ENCODE results near the gene ANKRD61.
A peak's percentile ranks its signal among the peaks of the same experiment; 100 is the strongest.

The ANKRD61 gene

DNA sequence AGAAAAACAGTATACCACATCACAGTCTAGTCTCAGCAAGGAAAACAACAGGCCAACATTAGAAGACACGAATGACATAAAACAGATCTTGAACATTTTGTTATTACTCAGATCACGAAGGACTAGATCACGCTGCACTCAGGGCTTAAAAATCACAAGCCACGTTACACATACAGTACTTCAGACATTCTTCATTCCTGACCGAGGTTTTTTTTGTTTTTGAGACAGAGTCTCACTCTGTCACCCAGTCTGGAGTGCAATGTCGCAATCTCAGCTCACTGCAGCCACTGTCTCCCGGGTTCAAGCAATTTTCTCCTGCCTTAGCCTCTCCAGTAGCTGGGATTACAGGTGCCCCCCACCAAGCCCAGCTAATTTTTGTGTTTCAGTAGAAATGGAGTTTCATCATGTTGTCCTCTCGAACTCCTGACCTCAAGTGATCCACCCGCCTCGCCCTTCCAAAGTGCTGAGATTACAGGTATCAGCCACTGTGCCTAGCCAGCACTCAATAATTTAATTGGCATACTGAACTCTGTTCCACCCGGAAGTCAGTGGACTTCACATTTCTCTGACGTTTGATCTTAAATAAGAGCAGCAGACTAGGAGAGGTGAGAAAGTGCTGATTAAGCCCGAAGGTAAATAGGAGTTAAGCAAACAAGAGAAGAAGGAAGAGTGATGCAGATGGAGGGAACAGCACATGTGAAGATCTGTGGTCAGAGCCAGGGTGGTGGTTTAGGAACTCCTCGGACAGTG lies 18.6 kb upstream of the ANKRD61 start:
- DNase-seq (ENCODE audit: low read depth, low spot score) = no peak
- TF ChIP-seq POLR2AphosphoS5 (IDR thresholded peaks at IDR 0.05; ENCODE audit: borderline replicate concordance, low read depth, low read length) (no peak), EZH2 (IDR thresholded peaks at IDR 0.05) (no peak), FOXP2 (optimal IDR thresholded peaks at IDR 0.05; ENCODE audit: control extremely low read depth, extremely low read length, insufficient read depth) (no peak)
- Histone ChIP-seq H3K27ac (peak overlapping the region; percentile 75), H3K4me3 (no peak overlapping the region), H3K9ac (ENCODE audit: insufficient read length) (no peak overlapping the region), H3K9me3 (ENCODE audit: low read depth, low read length) (no peaks in the 10 kb centered on the region), H3K36me3 (ENCODE audit: insufficient read depth, low read length) (peaks cover 23% of the 10 kb centered on the region)

- H3K9ac ChIP-seq (ENCODE audit: insufficient read length) = peak overlapping the region; percentile 54
- no peaks in the 10 kb centered on the region for H3K9me3 ChIP-seq (ENCODE audit: low read depth, low read length)
- peak overlapping the region; percentile 93 for H3K27ac ChIP-seq
- peak; percentile 52 for DNase-seq (ENCODE audit: low read depth, low spot score)
- H3K4me3 ChIP-seq = no peak overlapping the region
- TF ChIP-seq POLR2AphosphoS5 (IDR thresholded peaks at IDR 0.05; ENCODE audit: borderline replicate concordance, low read depth, low read length) = no peak; the same call in 1 of the 2 replicates
- no peak for TF ChIP-seq EZH2 (IDR thresholded peaks at IDR 0.05)
- TF ChIP-seq FOXP2 (optimal IDR thresholded peaks at IDR 0.05; ENCODE audit: control extremely low read depth, extremely low read length, insufficient read depth) = no peak
- H3K36me3 ChIP-seq (ENCODE audit: insufficient read depth, low read length) = peaks cover 55% of the 10 kb centered on the region
These were observed 15.1 kb upstream of the ANKRD61 start for GRCh38 chr7:6015917-6016652.

DNA sequence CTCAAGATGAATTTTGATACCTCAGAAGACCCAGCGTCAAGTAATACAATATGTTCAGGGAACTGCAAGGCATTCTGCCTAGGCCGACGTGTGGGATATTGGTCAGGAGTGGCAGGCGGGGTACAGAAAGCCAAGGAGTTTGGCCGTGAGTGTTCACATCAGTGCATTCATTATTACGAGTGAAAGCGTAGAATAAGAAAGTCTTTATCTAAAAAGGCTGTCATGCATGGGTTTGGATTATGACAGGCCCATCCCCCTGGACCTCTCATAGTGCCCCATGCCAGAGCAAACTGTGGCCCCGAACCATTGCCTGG lies 14.6 kb upstream of the ANKRD61 start:
- Histone ChIP-seq H3K36me3 (ENCODE audit: insufficient read depth, low read length) (peaks cover 57% of the 10 kb centered on the region), H3K9ac (ENCODE audit: insufficient read length) (peak overlapping the region; percentile 54), H3K4me3 (no peak overlapping the region), H3K9me3 (ENCODE audit: low read depth, low read length) (no peaks in the 10 kb centered on the region), H3K27ac (peak overlapping the region; percentile 93)
- no peak for TF ChIP-seq FOXP2 (optimal IDR thresholded peaks at IDR 0.05; ENCODE audit: control extremely low read depth, extremely low read length, insufficient read depth)
- no peak for TF ChIP-seq EZH2 (IDR thresholded peaks at IDR 0.05)
- TF ChIP-seq POLR2AphosphoS5 (IDR thresholded peaks at IDR 0.05; ENCODE audit: borderline replicate concordance, low read depth, low read length) = no peak
- DNase-seq (ENCODE audit: low read depth, low spot score) = no peak

GRCh38 chr7:6020371-6021286 lies 10.5 kb upstream of the ANKRD61 start:
- Histone ChIP-seq H3K9ac (ENCODE audit: insufficient read length) (no peak overlapping the region), H3K27ac (no peak overlapping the region), H3K36me3 (ENCODE audit: insufficient read depth, low read length) (peaks cover 90% of the 10 kb centered on the region), H3K4me3 (no peak overlapping the region), H3K9me3 (ENCODE audit: low read depth, low read length) (no peaks in the 10 kb centered on the region)
- no peak for TF ChIP-seq POLR2AphosphoS5 (IDR thresholded peaks at IDR 0.05; ENCODE audit: borderline replicate concordance, low read depth, low read length)
- no peak for TF ChIP-seq EZH2 (IDR thresholded peaks at IDR 0.05)
- no peak for TF ChIP-seq FOXP2 (optimal IDR thresholded peaks at IDR 0.05; ENCODE audit: control extremely low read depth, extremely low read length, insufficient read depth)
- no peak for DNase-seq (ENCODE audit: low read depth, low spot score)

DNA sequence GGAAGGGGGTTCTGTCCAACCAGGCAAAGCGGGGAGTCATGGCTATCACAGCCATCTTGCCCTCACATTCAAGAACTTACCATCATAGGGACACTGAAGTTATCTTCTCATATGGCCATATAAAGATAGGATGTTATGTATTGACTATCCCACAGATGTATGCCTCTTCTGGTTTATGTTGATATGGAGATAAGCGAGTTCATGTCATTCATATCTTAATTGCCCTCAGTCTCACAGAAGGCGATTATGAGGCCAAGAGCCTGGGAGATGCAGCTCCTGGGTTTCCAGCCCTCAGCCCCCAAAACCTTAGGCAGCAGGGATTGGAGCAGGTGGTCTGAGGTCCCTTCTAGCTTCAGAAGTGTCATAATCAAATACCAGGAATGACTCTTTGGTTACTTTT lies 8.5 kb upstream of the ANKRD61 start:
- no peak overlapping the region for H3K27ac ChIP-seq
- H3K9me3 ChIP-seq (ENCODE audit: low read depth, low read length) = no peaks in the 10 kb centered on the region
- no peak for DNase-seq (ENCODE audit: low read depth, low spot score)
- TF ChIP-seq POLR2AphosphoS5 (IDR thresholded peaks at IDR 0.05; ENCODE audit: borderline replicate concordance, low read depth, low read length) (no peak), EZH2 (IDR thresholded peaks at IDR 0.05) (no peak), FOXP2 (optimal IDR thresholded peaks at IDR 0.05; ENCODE audit: control extremely low read depth, extremely low read length, insufficient read depth) (no peak)
- no peak overlapping the region for H3K4me3 ChIP-seq
- H3K36me3 ChIP-seq (ENCODE audit: insufficient read depth, low read length) = peaks cover 95% of the 10 kb centered on the region
- H3K9ac ChIP-seq (ENCODE audit: insufficient read length) = no peak overlapping the region

DNA sequence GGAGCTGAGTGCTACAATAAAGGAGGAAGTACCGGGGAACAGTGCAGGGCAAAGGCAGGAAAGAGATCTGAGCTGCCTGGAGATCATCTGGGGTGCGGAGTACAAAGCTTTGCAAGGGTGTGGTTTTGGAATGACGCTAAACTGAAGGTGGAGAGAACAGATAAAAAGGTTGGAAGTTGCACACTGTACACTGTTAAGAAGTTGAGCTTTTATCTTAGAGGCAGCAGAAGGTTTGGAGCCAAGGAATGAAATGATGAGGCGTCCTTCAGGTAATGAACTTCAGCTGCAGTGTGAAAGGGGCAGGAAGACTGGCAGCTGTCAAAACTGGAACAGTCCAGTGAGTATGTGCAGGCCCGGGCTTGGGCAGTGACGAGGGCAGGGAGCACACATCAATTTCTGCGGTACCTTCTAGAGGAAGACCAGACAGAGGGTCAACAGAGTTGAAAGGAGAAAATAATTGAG lies 7.2 kb upstream of the ANKRD61 start:
- Histone ChIP-seq H3K27ac (no peak overlapping the region), H3K4me3 (no peak overlapping the region), H3K36me3 (ENCODE audit: insufficient read depth, low read length) (peaks cover 97% of the 10 kb centered on the region), H3K9me3 (ENCODE audit: low read depth, low read length) (no peaks in the 10 kb centered on the region), H3K9ac (ENCODE audit: insufficient read length) (no peak overlapping the region)
- no peak for DNase-seq (ENCODE audit: low read depth, low spot score)
- TF ChIP-seq POLR2AphosphoS5 (IDR thresholded peaks at IDR 0.05; ENCODE audit: borderline replicate concordance, low read depth, low read length) (no peak), EZH2 (IDR thresholded peaks at IDR 0.05) (no peak), FOXP2 (optimal IDR thresholded peaks at IDR 0.05; ENCODE audit: control extremely low read depth, extremely low read length, insufficient read depth) (no peak)

DNA sequence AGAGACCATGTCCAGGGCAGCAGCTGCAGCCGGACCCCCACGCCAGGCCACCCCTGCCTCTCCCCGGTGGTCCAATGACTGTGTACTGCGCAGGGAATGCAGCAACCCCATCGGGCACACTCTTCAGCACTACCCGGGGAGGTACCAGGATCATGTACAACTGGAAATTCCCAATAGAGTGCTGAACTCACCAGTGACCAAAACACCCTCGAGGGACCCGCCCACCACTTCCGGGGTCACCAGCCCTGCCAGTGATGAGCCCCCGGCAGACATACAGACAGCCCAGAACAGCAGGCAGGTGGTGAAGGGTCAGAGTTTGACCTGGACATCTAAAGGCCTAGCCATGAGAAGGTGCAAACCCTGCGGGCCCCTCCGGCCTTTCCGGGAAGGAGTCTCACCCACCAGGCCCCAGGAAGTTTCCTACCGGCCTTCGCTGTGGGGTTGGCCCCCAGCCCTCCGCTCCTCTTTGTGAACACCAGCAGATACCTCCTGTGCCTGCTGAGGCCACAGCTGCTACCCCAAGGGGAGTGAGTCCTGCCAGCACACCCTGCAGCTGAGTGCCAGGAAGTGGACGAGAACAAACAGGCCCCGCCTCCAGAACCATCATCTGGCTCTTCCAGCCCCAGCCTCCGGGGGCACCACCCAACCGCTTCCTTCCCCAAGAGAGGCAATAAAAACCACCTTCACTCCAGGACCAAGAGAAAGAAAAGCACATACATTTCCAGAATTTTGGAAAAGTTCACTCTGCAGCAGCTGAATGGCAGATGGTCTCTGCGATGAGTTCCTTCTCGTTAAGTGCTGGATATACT lies 5.0 kb upstream of the ANKRD61 start:
- no peak for TF ChIP-seq FOXP2 (optimal IDR thresholded peaks at IDR 0.05; ENCODE audit: control extremely low read depth, extremely low read length, insufficient read depth)
- TF ChIP-seq POLR2AphosphoS5 (IDR thresholded peaks at IDR 0.05; ENCODE audit: borderline replicate concordance, low read depth, low read length) = no peak
- TF ChIP-seq EZH2 (IDR thresholded peaks at IDR 0.05) = no peak
- Histone ChIP-seq H3K9ac (ENCODE audit: insufficient read length) (no peak overlapping the region), H3K27ac (no peak overlapping the region), H3K4me3 (no peak overlapping the region), H3K9me3 (ENCODE audit: low read depth, low read length) (no peaks in the 10 kb centered on the region), H3K36me3 (ENCODE audit: insufficient read depth, low read length) (peaks cover 81% of the 10 kb centered on the region)
- no peak for DNase-seq (ENCODE audit: low read depth, low spot score)

Measured in SK-N-MC (cell line).